GM12892 (cell line): ENCODE measurements around the gene NDUFAF8.

Source experiments
- DNase-seq: peaks from one replicate; pipeline ENCODE4 v3.0.0; 2011; ENCODE audit not compliant: insufficient read length
- FAIRE-seq: peaks from 2 replicates; lab custom pipeline; 2011; peaks lifted over from hg19 to GRCh38; lab: Jason Lieb, UNC
- POLR2A ChIP-seq: IDR thresholded peaks from 2 replicates; pipeline ENCODE4 v1.6.1; 2011; ENCODE audit warnings: low read depth, low read length, control low read depth
- POLR2AphosphoS5 ChIP-seq: IDR thresholded peaks from 2 replicates; pipeline ENCODE4 v1.6.1; 2011; ENCODE audit warnings: low read depth, low read length, control low read depth
- TAF1 ChIP-seq: IDR thresholded peaks from 2 replicates; pipeline ENCODE4 v1.6.1; 2011; ENCODE audit warnings: low read depth, mild to moderate bottlenecking, control low read depth, low read length, borderline replicate concordance

The NDUFAF8 gene

DNA sequence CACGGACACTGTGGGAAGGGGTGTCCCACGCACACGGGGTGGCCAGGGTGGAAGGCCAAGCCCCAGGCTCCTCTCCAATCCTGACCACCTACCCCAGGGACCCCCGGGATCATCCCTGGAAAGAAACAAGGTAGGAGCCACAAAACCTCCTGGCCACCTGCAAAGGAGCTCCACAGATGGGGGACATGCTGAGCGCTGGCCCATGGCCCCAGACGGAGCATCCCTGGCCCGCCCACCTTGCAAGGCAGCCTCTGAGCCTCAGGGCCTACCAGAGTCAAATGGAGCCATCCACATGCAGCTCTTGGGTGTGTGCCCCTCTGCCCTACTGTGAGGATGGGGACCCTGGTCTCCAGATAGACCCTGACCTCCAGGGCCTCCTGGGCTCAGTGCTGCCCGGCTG lies 39.7 kb downstream of the NDUFAF8 start:
- DNase-seq (no peak), FAIRE-seq (no peak)
- TF ChIP-seq POLR2A (no peak), POLR2AphosphoS5 (no peak), TAF1 (no peak)

- TF ChIP-seq POLR2AphosphoS5 (no peak), TAF1 (no peak), POLR2A (no peak)
- DNase-seq, result no peak
- no peak for FAIRE-seq
Observed at GRCh38 chr17:81279278-81280275, 40.5 kb downstream of the NDUFAF8 start.

DNA sequence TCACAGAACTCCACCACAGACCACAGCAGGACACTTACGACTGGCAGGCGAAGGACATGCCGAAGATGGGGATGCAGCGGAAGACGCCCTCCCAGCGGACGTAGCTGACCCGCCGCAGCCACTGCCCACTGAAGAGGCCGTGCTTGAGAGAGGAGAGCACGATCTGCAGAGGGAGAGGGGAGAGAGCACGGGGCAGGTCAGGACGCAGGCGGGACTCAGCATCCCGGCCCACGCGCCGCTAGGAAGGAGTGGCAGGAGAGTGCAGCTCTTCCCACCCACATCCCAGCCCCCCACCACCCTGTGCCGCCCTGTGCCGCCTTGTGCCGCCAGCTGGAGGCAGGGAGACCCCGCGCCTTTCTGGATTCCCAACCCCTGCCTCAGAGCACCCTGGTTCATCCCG lies 41.5 kb downstream of the NDUFAF8 start:
- FAIRE-seq, result no peak

GRCh38 chr17:81282141-81282540 lies 43.0 kb downstream of the NDUFAF8 start:
- no peak for FAIRE-seq
- DNase-seq, result no peak
- no peak for TF ChIP-seq POLR2A
- no peak for TF ChIP-seq TAF1
- TF ChIP-seq POLR2AphosphoS5, result no peak

More for the DNA sequence above, 41.5 kb downstream of the NDUFAF8 start:
- TF ChIP-seq POLR2A (no peak), POLR2AphosphoS5 (no peak), TAF1 (no peak)
- DNase-seq, result no peak

GRCh38 chr17:81282876-81283275 lies 43.8 kb downstream of the NDUFAF8 start:
- no peak for DNase-seq
- TF ChIP-seq POLR2AphosphoS5 (no peak), TAF1 (no peak), POLR2A (no peak)
- FAIRE-seq, result no peak

GRCh38 chr17:81285179-81285878 lies 46.2 kb downstream of the NDUFAF8 start:
- DNase-seq (peak; percentile 70), FAIRE-seq (peak; percentile 92)
- peak; percentile 86 for TF ChIP-seq POLR2A
- peak; percentile 55; the same call in 1 of the 2 replicates for TF ChIP-seq POLR2AphosphoS5
- peak; percentile 53; the same call in 1 of the 2 replicates for TF ChIP-seq TAF1

- FAIRE-seq, result no peak
- TF ChIP-seq TAF1 (no peak), POLR2AphosphoS5 (no peak), POLR2A (no peak)
- DNase-seq, result no peak
Observed at GRCh38 chr17:81285894-81286293, 46.8 kb downstream of the NDUFAF8 start.

DNA sequence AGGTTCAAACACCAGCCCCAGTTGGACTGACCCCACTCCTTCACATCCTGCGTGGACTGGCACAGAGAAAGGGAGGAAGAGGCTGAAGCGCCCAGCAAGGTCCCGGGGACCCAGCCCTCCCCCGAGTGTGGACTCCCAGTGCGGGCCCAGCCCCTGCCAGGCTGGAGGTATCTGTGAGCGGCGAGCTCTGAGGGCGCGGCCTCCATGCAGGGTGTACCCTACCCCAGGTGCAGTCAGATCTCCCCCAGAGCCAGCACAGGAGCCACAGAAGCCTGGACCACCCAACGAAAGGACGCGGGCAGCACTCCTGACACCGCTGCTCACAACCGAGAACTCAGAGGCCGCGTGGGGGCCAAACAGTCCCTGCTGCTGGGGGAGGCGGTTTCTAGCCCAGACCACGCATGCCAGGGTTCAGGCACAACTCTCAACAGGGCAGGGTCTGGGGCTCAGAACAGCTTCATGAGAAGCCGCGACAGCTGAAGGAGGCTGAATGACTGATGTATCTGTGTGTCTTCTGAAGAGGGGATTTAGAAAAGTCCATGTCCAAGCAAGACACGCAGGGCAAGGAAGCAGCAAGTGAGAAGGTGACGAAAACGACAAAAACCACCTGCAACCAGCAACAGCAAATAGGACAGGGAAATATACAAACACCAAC lies 47.5 kb downstream of the NDUFAF8 start:
- no peak for TF ChIP-seq POLR2A
- no peak for TF ChIP-seq POLR2AphosphoS5
- TF ChIP-seq TAF1, result no peak
- FAIRE-seq (no peak), DNase-seq (no peak)

GRCh38 chr17:81287152-81287551 lies 48.0 kb downstream of the NDUFAF8 start:
- TF ChIP-seq POLR2A, result no peak
- no peak for TF ChIP-seq TAF1
- TF ChIP-seq POLR2AphosphoS5, result no peak
- DNase-seq (no peak), FAIRE-seq (no peak)

GRCh38 chr17:81287741-81288430 lies 48.8 kb downstream of the NDUFAF8 start:
- no peak for TF ChIP-seq POLR2AphosphoS5
- TF ChIP-seq TAF1, result no peak
- TF ChIP-seq POLR2A, result no peak
- FAIRE-seq (no peak), DNase-seq (no peak)
